K562 (cell line): ENCODE measurements around the gene FAM124A. TPM values are rescaled to one million over a fixed set of nuclear protein-coding genes. Genes with fewer than 3 reads are reported as not detected.

Experiments used
- ATAC-seq: fragments of 200-7000 bp; cut with Tn5 transposase; 3 replicates; pipeline ENCODE4 v1.9.1; 2020; ENCODE audit warnings: moderate library complexity
- BruUV-seq: library from RNA; stranded (reverse); fragments of 400-500 nt; replicated peaks from 2 replicates; lab custom pipeline; 2021; lab: Mats Ljungman, UMichigan
- CTCF ChIA-PET: fragments of 300-600 bp; formaldehyde crosslinking; extraction: SDS; loops from one replicate; lab custom pipeline; 2021; ENCODE audit warnings: low intra/inter-chr PET ratio; lab: Yijun Ruan, JAX
- POLR2A ChIA-PET: fragments of 300-600, 350-650 bp; sonication (Branson Sonifier 250); formaldehyde crosslinking; extraction: SDS; loops from one replicate; lab custom pipeline; 2021; ENCODE audit warnings: antibody characterized with exemption, inconsistent platforms; lab: Yijun Ruan, JAX
- DNase-seq, 4 experiments: peaks; one replicate each; pipeline versions ENCODE4 v3.0.0 to v3.0.0-alpha.2; 2011 to 2018; ENCODE audit warnings: low spot score in 3 of 4, mixed read lengths in 3 of 4; ENCODE audit errors: extremely low read depth in 1 of 4
- FAIRE-seq: peaks from 2 replicates; lab custom pipeline; 2011; peaks lifted over from hg19 to GRCh38; lab: Jason Lieb, UNC
- H2AFZ ChIP-seq: 2 replicates; pipeline ENCODE4 v1.6.0; 2011; ENCODE audit warnings: low read depth, low read length, control low read depth, inconsistent platforms
- H3K27ac ChIP-seq: fragments of 200-600 bp; 3 replicates; pipeline ENCODE4 v1.8.0; 2011; ENCODE audit warnings: low read depth, mild to moderate bottlenecking, control low read depth, inconsistent platforms, low read length, moderate library complexity, mixed read lengths; ENCODE audit errors: extremely low read depth
- H3K27me3 ChIP-seq, 2 experiments: fragments of 300-600 bp in 1 of 2; 2 replicates in 1 of 2; 3 replicates in 1 of 2; pipeline versions ENCODE4 v1.6.0 to v1.8.0; 2011; ENCODE audit warnings: inconsistent platforms in 2 of 2, low read length in 2 of 2, mild to moderate bottlenecking in 1 of 2, mixed read lengths in 1 of 2, moderate library complexity in 1 of 2; ENCODE audit not compliant: control insufficient read depth in 2 of 2, insufficient read depth in 2 of 2
- H3K36me3 ChIP-seq: fragments of 300-600 bp; 3 replicates; pipeline ENCODE4 v1.8.0; 2011; ENCODE audit warnings: mild to moderate bottlenecking, low read length, inconsistent platforms; ENCODE audit not compliant: control insufficient read depth, insufficient read depth
- H3K4me1 ChIP-seq, 2 experiments: fragments of 200-600 bp in 1 of 2; replicated peaks in 1 of 2; 2 replicates in 1 of 2; 3 replicates in 1 of 2; pipeline versions ENCODE4 v1.5.1 to v1.8.0; 2011; ENCODE audit warnings: inconsistent platforms in 2 of 2, low read length in 2 of 2, mild to moderate bottlenecking in 1 of 2, mixed read lengths in 1 of 2, moderate library complexity in 1 of 2; ENCODE audit not compliant: control insufficient read depth in 2 of 2, insufficient read depth in 2 of 2
- H3K4me2 ChIP-seq: 2 replicates; pipeline ENCODE4 v1.6.1; 2011; ENCODE audit warnings: low read length, control low read depth, inconsistent platforms, mixed read lengths; ENCODE audit not compliant: insufficient read depth
- H3K4me3 ChIP-seq: fragments of 200-600 bp; sonication (generic), shearing (Covaris generic); 2 replicates; pipeline ENCODE4 v1.5.1; 2016; ENCODE audit warnings: control low read depth, inconsistent platforms
- H3K79me2 ChIP-seq: fragments of 200-600 bp; 3 replicates; pipeline ENCODE4 v1.8.0; 2011; ENCODE audit warnings: low read length, inconsistent platforms; ENCODE audit not compliant: control insufficient read depth, insufficient read depth
- H3K9ac ChIP-seq, 2 experiments: 2 replicates each; pipeline versions ENCODE4 v1.6.0 to v1.6.1; 2011; ENCODE audit warnings: low read depth in 2 of 2, low read length in 2 of 2, control low read depth in 1 of 2, inconsistent platforms in 1 of 2, mild to moderate bottlenecking in 1 of 2, mixed read lengths in 1 of 2; ENCODE audit not compliant: insufficient read depth in 1 of 2
- H3K9me1 ChIP-seq: one replicate; pipeline ENCODE4 v1.6.0; 2011; ENCODE audit warnings: inconsistent platforms, mild to moderate bottlenecking, low read length, moderate library complexity; ENCODE audit not compliant: control insufficient read depth, insufficient read depth
- H3K9me3 ChIP-seq: replicated peaks from 2 replicates; pipeline ENCODE4 v1.5.1; 2011; ENCODE audit warnings: low read depth, low read length, inconsistent platforms; ENCODE audit not compliant: control insufficient read depth, insufficient read depth
- H4K20me1 ChIP-seq: replicated peaks from 2 replicates; pipeline ENCODE4 v1.6.1; 2011; ENCODE audit warnings: low read length, inconsistent platforms, mixed read lengths; ENCODE audit not compliant: control insufficient read depth, insufficient read depth
- NEUROD1 ChIP-seq: fragments of 150-350 bp; IDR thresholded peaks from 2 replicates; pipeline ENCODE4 v1.6.1; 2014; ENCODE audit warnings: borderline replicate concordance, low read length, low read depth; ENCODE audit not compliant: partially characterized antibody
- ZBTB11 ChIP-seq, 3 experiments: fragments of 200-800 bp in 1 of 3; fragments of 250-450 bp in 1 of 3; fragments of 450-650 bp in 1 of 3; sonication (Bioruptor Pico) in 1 of 3; sonication (Bioruptor generic) in 1 of 3; formaldehyde crosslinking in 1 of 3; IDR thresholded peaks; 2 replicates each; pipeline versions ENCODE4 v1.6.1 to v1.8.0; 2016 to 2022; ENCODE audit warnings: mild to moderate bottlenecking in 2 of 3, missing genetic modification characterization in 2 of 3, missing compliant biosample characterization in 1 of 3, moderate library complexity in 1 of 3
- WGBS: fragments of 100-300 bp; shearing (Covaris generic); methylation state at CpG from one replicate; pipeline ENCODE4 v1.1.6; 2016; ENCODE audit warnings: low coverage, mixed read lengths; ENCODE audit not compliant: insufficient coverage; ENCODE audit errors: missing lambda C conversion rate; 5-methylcytosine and 5-hydroxymethylcytosine counted together
- in situ Hi-C: fragments of 300-500 bp; cut with MboI; formaldehyde crosslinking; loops from 4 replicates; pipeline ENCODE4 v1.15.0; 2018; ENCODE audit warnings: inconsistent platforms, mixed read lengths
- intact Hi-C: fragments of 100-400 bp; cut with micrococcal nuclease; formaldehyde crosslinking; loops from 2 replicates; pipeline ENCODE4 v1.14.2; 2022
- polyA plus RNA-seq, 8 experiments: library from polyadenylated mRNA; depleted of rRNA in 4 of 8; stranded (reverse) in 5 of 8; unstranded in 3 of 8; fragments of >200 nt; fragmentation: Nextera tagmentation in 2 of 8; fragmentation: Illumina TruSeq in 1 of 8; extraction: Ambion mirVana in 2 of 8; extraction: Trizol in 1 of 8; gene quantifications; 2 replicates each; pipeline versions ENCODE4 v1.2.1 to v1.2.3, GENCODE V29; 2011 to 2014; ENCODE audit warnings: inconsistent platforms in 1 of 8, missing spikeins in 1 of 8
- total RNA-seq, 7 experiments: library from RNA; depleted of rRNA in 6 of 7; stranded (reverse); fragments of >200 nt in 6 of 7; fragmentation: Illumina TruSeq in 2 of 7; extraction: Trizol in 2 of 7; gene quantifications; 2 replicates each; pipeline versions ENCODE4 v1.2.1 to v1.2.3, GENCODE V29; 2011 to 2021; ENCODE audit warnings: low replicate concordance in 1 of 7
- TF ChIP-seq, protein P1 (sequence below): fragments of 450-650 bp; IDR thresholded peaks from 2 replicates; pipeline ENCODE4 v1.6.1; 2016; ENCODE audit warnings: missing biosample characterization, missing genetic modification characterization

FAM124A gene
- total and polyA plus RNA-seq, 9 of the 15 experiments (the other 6 are each of a cell fraction or from before 2014, with no cell fraction given), result not detected

- no peak for TF ChIP-seq ZBTB11 (CRISPR knock-in tag; IDR thresholded peaks at IDR 0.05)
- TF ChIP-seq, protein P1, sequence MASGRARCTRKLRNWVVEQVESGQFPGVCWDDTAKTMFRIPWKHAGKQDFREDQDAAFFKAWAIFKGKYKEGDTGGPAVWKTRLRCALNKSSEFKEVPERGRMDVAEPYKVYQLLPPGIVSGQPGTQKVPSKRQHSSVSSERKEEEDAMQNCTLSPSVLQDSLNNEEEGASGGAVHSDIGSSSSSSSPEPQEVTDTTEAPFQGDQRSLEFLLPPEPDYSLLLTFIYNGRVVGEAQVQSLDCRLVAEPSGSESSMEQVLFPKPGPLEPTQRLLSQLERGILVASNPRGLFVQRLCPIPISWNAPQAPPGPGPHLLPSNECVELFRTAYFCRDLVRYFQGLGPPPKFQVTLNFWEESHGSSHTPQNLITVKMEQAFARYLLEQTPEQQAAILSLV (tag), result no peak
Observed at GRCh38 chr13:51258612-51259548, 36.7 kb downstream of the FAM124A start (continued).

DNA sequence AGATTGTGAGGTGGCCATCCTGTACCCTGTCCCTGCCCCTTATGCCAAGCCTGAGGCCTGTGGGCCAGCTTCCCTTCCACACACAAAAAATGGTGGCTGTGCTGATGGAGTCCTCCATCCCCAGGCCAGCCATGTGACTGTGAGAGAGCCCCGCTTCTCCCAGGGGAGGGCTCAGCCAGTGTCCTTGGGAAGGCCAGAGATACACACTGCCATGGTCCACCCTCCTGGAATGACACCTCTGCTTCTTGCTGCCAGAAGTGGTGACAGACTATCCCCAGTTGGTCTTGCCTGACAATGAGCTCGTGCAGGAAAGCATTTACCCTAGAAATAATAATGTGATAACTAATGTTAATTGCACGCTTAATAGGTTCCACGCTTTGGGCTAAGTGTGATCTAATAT lies 38.0 kb downstream of the FAM124A start:
- POLR2A ChIA-PET, result interaction anchor here (0.7 kb wide), 1 partner anchor 526 kb away, joined by 3 read pairs; no protein-coding TSS in a partner anchor
- ATAC-seq, result no peak
- Histone ChIP-seq H3K9me3 (no peaks in the 10 kb centered on the region), H3K27me3 (peaks cover 4 to 49% of the 10 kb centered on the region in 2 experiments; a peak in 3 of 5 replicates), H3K4me1 (no peaks in the 10 kb centered on the region; a peak in 1 of 5 replicates), H3K9me1 (no peaks in the 10 kb centered on the region), H4K20me1 (no peaks in the 10 kb centered on the region), H3K36me3 (no peaks in the 10 kb centered on the region), H3K9ac (no peak overlapping the region), H2AFZ (no peak overlapping the region), H3K79me2 (no peaks in the 10 kb centered on the region), H3K27ac (no peak overlapping the region), H3K4me3 (no peak overlapping the region), H3K4me2 (no peak overlapping the region)
- no peak for DNase-seq
- 5% methylated on average over 4 of the region's 4 CpGs for WGBS
- CTCF ChIA-PET, result interaction anchor here (0.6 kb wide), 1 partner anchor 1465 kb away, joined by 3 read pairs; no protein-coding TSS in a partner anchor
- intact Hi-C loops, result no loop called here
- no peak for FAIRE-seq
- no TSS peak for BruUV-seq
- in situ Hi-C loops, result no loop called here
- no peak for TF ChIP-seq NEUROD1
